Neural progenitor cell (in vitro differentiated cells): ENCODE data around the gene MGAM2. TPM values are rescaled to one million over a fixed set of nuclear protein-coding genes. Genes with fewer than 3 reads are reported as not detected.

ENCODE experiments used
- DNase-seq: peaks from one replicate; pipeline ENCODE4 v3.0.0-alpha.2; 2016; ENCODE audit warnings: low spot score
- H2AFZ ChIP-seq: fragments of 200-600 bp; sonication (generic); replicated peaks from 2 replicates; pipeline ENCODE4 v1.6.1; 2016; ENCODE audit warnings: antibody characterized with exemption
- H3F3A ChIP-seq: fragments of 200-600 bp; sonication (generic); 2 replicates; pipeline ENCODE4 v1.6.1; 2016; ENCODE audit warnings: antibody characterized with exemption, low read depth
- H3K27ac ChIP-seq: fragments of 200-600 bp; sonication (generic); 2 replicates; pipeline ENCODE4 v1.5.1; 2016; ENCODE audit warnings: mild to moderate bottlenecking
- H3K27me3 ChIP-seq: fragments of 200-600 bp; sonication (generic); 2 replicates; pipeline ENCODE4 v1.6.1; 2016; ENCODE audit warnings: mild to moderate bottlenecking, moderate library complexity
- H3K36me3 ChIP-seq: fragments of 200-600 bp; sonication (generic); 2 replicates; pipeline ENCODE4 v1.5.1; 2016
- H3K4me1 ChIP-seq: fragments of 200-600 bp; sonication (generic); 2 replicates; pipeline ENCODE4 v1.6.1; 2016; ENCODE audit warnings: mixed run types
- H3K4me2 ChIP-seq: fragments of 200-600 bp; sonication (generic); 2 replicates; pipeline ENCODE4 v1.6.1; 2016
- H3K4me3 ChIP-seq: fragments of 200-600 bp; sonication (generic); 2 replicates; pipeline ENCODE4 v1.5.1; 2016
- H3K79me2 ChIP-seq: fragments of 200-600 bp; sonication (generic); 2 replicates; pipeline ENCODE4 v1.6.1; 2016; ENCODE audit warnings: low read depth
- H3K9ac ChIP-seq: fragments of 200-600 bp; sonication (generic); 2 replicates; pipeline ENCODE4 v1.6.1; 2016
- H3K9me3 ChIP-seq: fragments of 200-600 bp; sonication (generic); 2 replicates; pipeline ENCODE4 v1.5.1; 2016; ENCODE audit warnings: low read depth
- H4K20me1 ChIP-seq: fragments of 200-600 bp; sonication (generic); 2 replicates; pipeline ENCODE4 v1.6.1; 2016; ENCODE audit warnings: low read depth
- H3K27ac Mint-ChIP-seq: 3 replicates; pipeline ENCODE4 v1.8.0; 2021; ENCODE audit warnings: mixed read lengths
- H3K27me3 Mint-ChIP-seq: 2 replicates; pipeline ENCODE4 v1.8.0; 2022; ENCODE audit warnings: low read depth, mild to moderate bottlenecking, inconsistent platforms, moderate library complexity, mixed read lengths; ENCODE audit not compliant: insufficient read depth
- H3K36me3 Mint-ChIP-seq: 3 replicates; pipeline ENCODE4 v1.8.0; 2021; ENCODE audit warnings: mixed read lengths
- H3K4me1 Mint-ChIP-seq: 3 replicates; pipeline ENCODE4 v1.8.0; 2021; ENCODE audit warnings: mixed read lengths
- H3K4me3 Mint-ChIP-seq: 3 replicates; pipeline ENCODE4 v1.8.0; 2021; ENCODE audit warnings: mild to moderate bottlenecking, moderate library complexity, mixed read lengths
- H3K9me3 Mint-ChIP-seq: 3 replicates; pipeline ENCODE4 v1.8.0; 2020; ENCODE audit warnings: mixed read lengths
- CTCF ChIP-seq: fragments of 200-600 bp; sonication (generic); IDR thresholded peaks from 2 replicates; pipeline ENCODE4 v1.5.1; 2017; ENCODE audit warnings: antibody characterized with exemption, mild to moderate bottlenecking
- EZH2 ChIP-seq: fragments of 200-600 bp; sonication (generic); IDR thresholded peaks from 2 replicates; pipeline ENCODE4 v1.6.1; 2017; ENCODE audit warnings: antibody characterized with exemption, mild to moderate bottlenecking, moderate library complexity
- EZH2phosphoT487 ChIP-seq: fragments of 200-600 bp; sonication (generic); IDR thresholded peaks from 2 replicates; pipeline ENCODE4 v1.6.1; 2017; ENCODE audit warnings: antibody characterized with exemption
- total RNA-seq: library from RNA; depleted of rRNA; stranded (reverse); fragments of >200 nt; gene quantifications from 2 replicates; pipeline ENCODE4 v1.2.3, GENCODE V29; 2015; ENCODE audit warnings: low replicate concordance

MGAM2 gene
- total RNA-seq, 1 donor from 2014 or later, result 0.04 TPM

DNA sequence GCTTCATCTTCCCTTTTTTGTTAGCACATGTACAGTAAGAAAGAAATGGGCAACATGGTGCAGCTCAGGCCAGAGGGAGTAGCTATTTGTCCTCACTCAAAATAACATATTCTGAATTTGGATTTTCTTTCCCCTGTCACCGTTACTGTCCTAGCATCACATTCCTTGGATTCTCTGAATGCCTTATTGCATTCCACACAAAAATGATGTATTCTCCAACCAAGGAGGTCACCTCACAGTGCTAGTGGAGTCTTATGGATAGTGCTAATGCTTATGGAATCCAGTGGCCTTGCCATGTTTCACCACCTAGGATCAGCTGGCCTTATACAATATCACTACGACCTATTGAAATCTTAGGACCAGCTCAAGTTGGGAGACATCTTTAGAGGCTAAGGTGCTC lies 139.2 kb downstream of the MGAM2 start:
- H3K27me3 ChIP-seq, result no peaks in the 10 kb centered on the region
- no peak overlapping the region for H3K4me2 ChIP-seq
- no peaks in the 10 kb centered on the region for H3K4me1 Mint-ChIP-seq
- no peak overlapping the region for H3K9ac ChIP-seq
- H4K20me1 ChIP-seq, result no peaks in the 10 kb centered on the region
- H3K4me3 Mint-ChIP-seq, result no peak overlapping the region
- no peaks in the 10 kb centered on the region for H3K27me3 Mint-ChIP-seq
- H3K9me3 ChIP-seq, result no peaks in the 10 kb centered on the region
- no peak overlapping the region for H3K27ac ChIP-seq
- H2AFZ ChIP-seq, result no peak overlapping the region
- no peaks in the 10 kb centered on the region for H3K4me1 ChIP-seq
- H3K36me3 Mint-ChIP-seq, result no peaks in the 10 kb centered on the region
- H3K79me2 ChIP-seq, result no peaks in the 10 kb centered on the region
- no peak for DNase-seq
- no peak overlapping the region for H3K4me3 ChIP-seq
- H3F3A ChIP-seq, result no peaks in the 10 kb centered on the region
- no peaks in the 10 kb centered on the region for H3K9me3 Mint-ChIP-seq
- no peak overlapping the region for H3K27ac Mint-ChIP-seq
- H3K36me3 ChIP-seq, result no peaks in the 10 kb centered on the region
- TF ChIP-seq EZH2, result no peak
- no peak for TF ChIP-seq CTCF
- TF ChIP-seq EZH2phosphoT487, result no peak

DNA sequence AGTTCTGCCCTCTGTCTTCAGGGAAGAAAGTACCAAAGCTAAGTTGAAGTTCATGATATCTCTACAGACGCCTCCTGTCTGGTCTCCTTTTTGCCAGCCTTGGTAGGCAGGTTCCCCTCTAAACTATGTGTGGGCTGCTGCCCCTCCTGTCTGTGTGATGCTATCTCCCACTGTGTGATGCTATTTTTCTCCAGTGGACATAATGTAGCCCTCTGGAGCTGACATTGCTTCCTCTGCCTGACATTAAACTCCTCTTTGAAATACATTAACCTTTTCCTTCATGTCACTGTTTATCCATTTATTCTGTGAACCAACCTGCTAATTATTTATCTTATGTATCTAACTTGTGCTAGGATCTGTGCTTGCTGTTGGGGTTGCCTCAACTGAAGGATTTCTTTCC lies 146.4 kb downstream of the MGAM2 start, which contains the start of gene PRSS58:
PRSS58 (minus strand) TSS at position 101 of the 400 bp plus-strand sequence. CDS start 351 bp downstream, outside the sequence.
- H3K9me3 ChIP-seq, result no peaks in the 10 kb centered on the region
- Mint-ChIP-seq H3K4me3 (no peak within 1 kb of the TSS), H3K36me3 (no peaks in the 10 kb centered on the region), H3K9me3 (no peaks in the 10 kb centered on the region), H3K27me3 (no peaks in the 10 kb centered on the region), H3K4me1 (no peaks in the 10 kb centered on the region), H3K27ac (no peak within 1 kb of the TSS)
- no peak within 1 kb of the TSS for H3K4me2 ChIP-seq
- H3F3A ChIP-seq, result no peaks in the 10 kb centered on the region
- no peaks in the 10 kb centered on the region for H3K27me3 ChIP-seq
- no peak for TF ChIP-seq CTCF
- TF ChIP-seq EZH2, result no peak
- no peak for TF ChIP-seq EZH2phosphoT487
- no peak within 1 kb of the TSS for H3K9ac ChIP-seq
- no peaks in the 10 kb centered on the region for H4K20me1 ChIP-seq
- no peaks in the 10 kb centered on the region for H3K79me2 ChIP-seq
- no peaks in the 10 kb centered on the region for H3K4me1 ChIP-seq
- H3K27ac ChIP-seq, result no peak within 1 kb of the TSS
- no peaks in the 10 kb centered on the region for H3K36me3 ChIP-seq
- no peak within 1 kb of the TSS for H2AFZ ChIP-seq
- DNase-seq, result no peak
- H3K4me3 ChIP-seq, result no peak within 1 kb of the TSS

DNA sequence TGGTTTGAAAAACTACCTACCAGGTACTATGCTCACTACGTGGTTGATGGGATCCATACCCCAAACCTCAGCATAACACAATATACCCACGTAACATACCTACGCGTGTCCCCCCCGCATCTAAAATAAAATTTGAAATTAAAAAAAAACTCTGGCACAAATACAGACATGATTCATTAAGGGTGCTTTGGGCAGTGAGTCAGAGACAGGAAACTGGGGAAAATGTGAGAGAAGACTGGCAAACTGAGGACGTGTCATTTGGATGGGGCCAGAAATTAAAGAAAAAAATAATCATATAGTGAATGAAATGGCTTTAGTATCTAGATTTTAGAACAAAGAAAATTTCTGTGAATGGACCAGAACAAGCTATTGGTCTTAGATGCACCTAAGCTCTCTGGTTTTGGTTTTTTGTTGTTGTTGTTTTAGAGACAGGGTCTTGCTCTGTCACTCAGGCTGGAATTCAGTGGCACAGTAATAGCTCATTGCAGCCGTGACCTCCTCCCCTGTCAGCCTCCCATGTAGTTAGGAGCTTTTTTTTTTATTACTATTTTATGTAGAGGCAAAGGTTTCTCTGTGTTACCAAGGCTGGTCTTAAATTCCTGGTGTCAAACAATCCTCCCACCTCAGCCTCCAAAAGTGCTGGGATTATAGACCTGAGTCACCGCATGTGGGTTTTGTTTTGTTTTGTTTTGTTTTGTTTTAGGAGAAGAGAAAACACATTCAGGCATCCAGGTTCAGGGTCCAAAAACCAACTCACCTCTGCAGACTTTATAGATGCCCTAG lies 152.3 kb downstream of the MGAM2 start:
- no peaks in the 10 kb centered on the region for H3K27me3 Mint-ChIP-seq
- Histone ChIP-seq H2AFZ (no peak overlapping the region), H3K9me3 (no peaks in the 10 kb centered on the region), H3K4me3 (no peak overlapping the region), H3K27me3 (no peaks in the 10 kb centered on the region), H3K27ac (no peak overlapping the region), H4K20me1 (no peaks in the 10 kb centered on the region), H3K79me2 (no peaks in the 10 kb centered on the region), H3F3A (no peaks in the 10 kb centered on the region), H3K4me2 (no peak overlapping the region), H3K36me3 (no peaks in the 10 kb centered on the region), H3K4me1 (no peaks in the 10 kb centered on the region), H3K9ac (no peak overlapping the region)
- no peak for DNase-seq
- H3K9me3 Mint-ChIP-seq, result no peaks in the 10 kb centered on the region
- no peaks in the 10 kb centered on the region for H3K36me3 Mint-ChIP-seq
- no peak overlapping the region for H3K4me3 Mint-ChIP-seq
- no peaks in the 10 kb centered on the region for H3K4me1 Mint-ChIP-seq
- TF ChIP-seq CTCF (no peak), EZH2phosphoT487 (no peak), EZH2 (no peak)
- H3K27ac Mint-ChIP-seq, result no peak overlapping the region

Other genes starting within 250 kb of the MGAM2 start
- 0.07 TPM in 1 of 2 replicates, not detected in the other for gene OR9A4, start 195.3 kb upstream of the MGAM2 start, total RNA-seq
- not detected in 2 replicates for gene CLEC5A, start 164.7 kb upstream of the MGAM2 start, total RNA-seq
- gene TAS2R38, start 137.9 kb upstream of the MGAM2 start, total RNA-seq, result not detected in 2 replicates
- gene MGAM, start 115.8 kb upstream of the MGAM2 start, total RNA-seq, result 0.56 and 0.60 TPM in 2 replicates
- not detected in 2 replicates for gene PRSS58, start 146.3 kb downstream of the MGAM2 start, total RNA-seq